HCT116 (cell line): ENCODE results near the gene GRAPL.
"Not testable (repeated sequence)": the region's sequence is repeated elsewhere in the genome, so short reads cannot be mapped to it uniquely, and the experiment has no call there.

ENCODE experiments used
- CBX3 ChIP-seq: IDR thresholded peaks from 2 replicates; pipeline ENCODE4 v1.6.1; 2012; ENCODE audit warnings: low read depth
- EZH2 ChIP-seq: fragments of 200-600 bp; sonication (generic); IDR thresholded peaks from 2 replicates; pipeline ENCODE4 v1.6.1; 2017; ENCODE audit warnings: antibody characterized with exemption, mixed run types
- POLR2A ChIP-seq: IDR thresholded peaks from 2 replicates; pipeline ENCODE4 v1.7.0; 2011; ENCODE audit warnings: borderline replicate concordance; ENCODE audit not compliant: insufficient read depth, insufficient read length; ENCODE audit errors: extremely low read depth
- POLR2AphosphoS5 ChIP-seq: IDR thresholded peaks from 2 replicates; pipeline ENCODE4 v1.6.1; 2011; ENCODE audit warnings: mild to moderate bottlenecking, low read depth, low read length, moderate library complexity
- RAD21 ChIP-seq: IDR thresholded peaks from 2 replicates; pipeline ENCODE4 v1.6.1; 2012; ENCODE audit warnings: low read depth, mild to moderate bottlenecking
- SIN3A ChIP-seq: IDR thresholded peaks from 2 replicates; pipeline ENCODE4 v1.6.1; 2012; ENCODE audit warnings: low read depth
- TCF7L2 ChIP-seq: IDR thresholded peaks from 2 replicates; pipeline ENCODE4 v1.7.0; 2011; ENCODE audit warnings: borderline replicate concordance, inconsistent platforms; ENCODE audit not compliant: insufficient read depth, insufficient read length; ENCODE audit errors: extremely low read depth
- ZFX ChIP-seq: fragments of 450-650 bp; IDR thresholded peaks from 2 replicates; pipeline ENCODE4 v1.6.1; 2017
- ZNF274 ChIP-seq: fragments of 200-500 bp; sonication (Bioruptor generic); IDR thresholded peaks from 2 replicates; pipeline ENCODE4 v1.6.1; 2014; ENCODE audit warnings: mild to moderate bottlenecking, low read depth, low read length, inconsistent platforms
- TF ChIP-seq, protein P1 (sequence below), 3 experiments: fragments of 200-600 bp in 1 of 3; sonication (generic) in 1 of 3; IDR thresholded peaks in 2 of 3; conservative IDR thresholded peaks in 1 of 3; 2 replicates each; pipeline ENCODE4 v1.5.1; 2012 to 2017; ENCODE audit warnings: low read depth in 2 of 3, low read length in 2 of 3, antibody characterized with exemption in 1 of 3, borderline replicate concordance in 1 of 3, control low read depth in 1 of 3, mild to moderate bottlenecking in 1 of 3, mixed read lengths in 1 of 3, mixed run types in 1 of 3, moderate library complexity in 1 of 3; ENCODE audit not compliant: insufficient read depth in 1 of 3
- TF ChIP-seq, protein P2 (sequence below): IDR thresholded peaks from 2 replicates; pipeline ENCODE4 v1.6.1; 2012
- TF ChIP-seq, protein P3 (sequence below): IDR thresholded peaks from 2 replicates; pipeline ENCODE4 v1.6.1; 2012; ENCODE audit warnings: low read depth

DNA sequence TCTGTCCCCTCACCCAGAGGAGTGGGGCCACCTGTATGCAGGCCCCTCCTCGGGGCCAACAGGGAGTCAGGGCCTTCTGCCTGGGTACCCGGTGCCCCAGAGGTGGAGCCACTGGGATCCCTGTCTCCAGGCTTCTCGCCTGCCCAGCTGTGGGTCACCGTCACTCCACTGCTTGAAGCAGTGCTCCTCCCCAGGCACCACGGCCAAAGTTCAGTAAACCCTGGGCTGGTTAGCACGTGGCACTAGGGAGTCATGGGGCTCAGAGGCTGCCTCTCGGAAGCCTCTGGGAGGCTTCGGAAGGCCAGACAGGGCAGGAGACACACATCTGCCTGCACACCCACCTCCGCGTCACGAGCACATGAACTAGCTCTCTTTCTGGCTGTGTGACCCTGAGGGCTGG is 18.1 kb downstream of the GRAPL start:
- TF ChIP-seq POLR2A, EZH2, CBX3, ZFX, POLR2AphosphoS5, ZNF274, TCF7L2, RAD21, SIN3A: not testable (repeated sequence)
- TF ChIP-seq, protein P1, sequence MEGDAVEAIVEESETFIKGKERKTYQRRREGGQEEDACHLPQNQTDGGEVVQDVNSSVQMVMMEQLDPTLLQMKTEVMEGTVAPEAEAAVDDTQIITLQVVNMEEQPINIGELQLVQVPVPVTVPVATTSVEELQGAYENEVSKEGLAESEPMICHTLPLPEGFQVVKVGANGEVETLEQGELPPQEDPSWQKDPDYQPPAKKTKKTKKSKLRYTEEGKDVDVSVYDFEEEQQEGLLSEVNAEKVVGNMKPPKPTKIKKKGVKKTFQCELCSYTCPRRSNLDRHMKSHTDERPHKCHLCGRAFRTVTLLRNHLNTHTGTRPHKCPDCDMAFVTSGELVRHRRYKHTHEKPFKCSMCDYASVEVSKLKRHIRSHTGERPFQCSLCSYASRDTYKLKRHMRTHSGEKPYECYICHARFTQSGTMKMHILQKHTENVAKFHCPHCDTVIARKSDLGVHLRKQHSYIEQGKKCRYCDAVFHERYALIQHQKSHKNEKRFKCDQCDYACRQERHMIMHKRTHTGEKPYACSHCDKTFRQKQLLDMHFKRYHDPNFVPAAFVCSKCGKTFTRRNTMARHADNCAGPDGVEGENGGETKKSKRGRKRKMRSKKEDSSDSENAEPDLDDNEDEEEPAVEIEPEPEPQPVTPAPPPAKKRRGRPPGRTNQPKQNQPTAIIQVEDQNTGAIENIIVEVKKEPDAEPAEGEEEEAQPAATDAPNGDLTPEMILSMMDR (IDR thresholded peaks at IDR 0.05 in 2 of 3, conservative IDR thresholded peaks at IDR 0.05 in 1 of 3; ENCODE audit: borderline replicate concordance in 1 of 3, insufficient read depth in 1 of 3, low read depth in 2 of 3, low read length in 2 of 3) = not testable (repeated sequence)
- TF ChIP-seq, protein P2, sequence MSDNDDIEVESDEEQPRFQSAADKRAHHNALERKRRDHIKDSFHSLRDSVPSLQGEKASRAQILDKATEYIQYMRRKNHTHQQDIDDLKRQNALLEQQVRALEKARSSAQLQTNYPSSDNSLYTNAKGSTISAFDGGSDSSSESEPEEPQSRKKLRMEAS = not testable (repeated sequence)
- TF ChIP-seq, protein P3, sequence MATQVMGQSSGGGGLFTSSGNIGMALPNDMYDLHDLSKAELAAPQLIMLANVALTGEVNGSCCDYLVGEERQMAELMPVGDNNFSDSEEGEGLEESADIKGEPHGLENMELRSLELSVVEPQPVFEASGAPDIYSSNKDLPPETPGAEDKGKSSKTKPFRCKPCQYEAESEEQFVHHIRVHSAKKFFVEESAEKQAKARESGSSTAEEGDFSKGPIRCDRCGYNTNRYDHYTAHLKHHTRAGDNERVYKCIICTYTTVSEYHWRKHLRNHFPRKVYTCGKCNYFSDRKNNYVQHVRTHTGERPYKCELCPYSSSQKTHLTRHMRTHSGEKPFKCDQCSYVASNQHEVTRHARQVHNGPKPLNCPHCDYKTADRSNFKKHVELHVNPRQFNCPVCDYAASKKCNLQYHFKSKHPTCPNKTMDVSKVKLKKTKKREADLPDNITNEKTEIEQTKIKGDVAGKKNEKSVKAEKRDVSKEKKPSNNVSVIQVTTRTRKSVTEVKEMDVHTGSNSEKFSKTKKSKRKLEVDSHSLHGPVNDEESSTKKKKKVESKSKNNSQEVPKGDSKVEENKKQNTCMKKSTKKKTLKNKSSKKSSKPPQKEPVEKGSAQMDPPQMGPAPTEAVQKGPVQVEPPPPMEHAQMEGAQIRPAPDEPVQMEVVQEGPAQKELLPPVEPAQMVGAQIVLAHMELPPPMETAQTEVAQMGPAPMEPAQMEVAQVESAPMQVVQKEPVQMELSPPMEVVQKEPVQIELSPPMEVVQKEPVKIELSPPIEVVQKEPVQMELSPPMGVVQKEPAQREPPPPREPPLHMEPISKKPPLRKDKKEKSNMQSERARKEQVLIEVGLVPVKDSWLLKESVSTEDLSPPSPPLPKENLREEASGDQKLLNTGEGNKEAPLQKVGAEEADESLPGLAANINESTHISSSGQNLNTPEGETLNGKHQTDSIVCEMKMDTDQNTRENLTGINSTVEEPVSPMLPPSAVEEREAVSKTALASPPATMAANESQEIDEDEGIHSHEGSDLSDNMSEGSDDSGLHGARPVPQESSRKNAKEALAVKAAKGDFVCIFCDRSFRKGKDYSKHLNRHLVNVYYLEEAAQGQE = not testable (repeated sequence)
